Breast epithelium (tissue), 3 donors: Measurements from ENCODE around the gene HSDL1.

Experiments
- CTCF ChIP-seq, 3 donors: fragments of 450-650 bp; IDR thresholded peaks; one replicate each; pipeline ENCODE4 v1.5.1; 2016 to 2017; ENCODE audit warnings: antibody characterized with exemption in 3 of 3, mild to moderate bottlenecking in 3 of 3, moderate library complexity in 3 of 3
- POLR2A ChIP-seq: fragments of 450-650 bp; IDR thresholded peaks from one replicate; pipeline ENCODE4 v1.6.1; 2016; ENCODE audit warnings: antibody characterized with exemption, mild to moderate bottlenecking, moderate library complexity
- POLR2AphosphoS5 ChIP-seq, 3 donors: sonication (generic); formaldehyde crosslinking; IDR thresholded peaks; one replicate each; pipeline ENCODE4 v1.6.1; 2017; ENCODE audit warnings: antibody characterized with exemption in 3 of 3

DNA sequence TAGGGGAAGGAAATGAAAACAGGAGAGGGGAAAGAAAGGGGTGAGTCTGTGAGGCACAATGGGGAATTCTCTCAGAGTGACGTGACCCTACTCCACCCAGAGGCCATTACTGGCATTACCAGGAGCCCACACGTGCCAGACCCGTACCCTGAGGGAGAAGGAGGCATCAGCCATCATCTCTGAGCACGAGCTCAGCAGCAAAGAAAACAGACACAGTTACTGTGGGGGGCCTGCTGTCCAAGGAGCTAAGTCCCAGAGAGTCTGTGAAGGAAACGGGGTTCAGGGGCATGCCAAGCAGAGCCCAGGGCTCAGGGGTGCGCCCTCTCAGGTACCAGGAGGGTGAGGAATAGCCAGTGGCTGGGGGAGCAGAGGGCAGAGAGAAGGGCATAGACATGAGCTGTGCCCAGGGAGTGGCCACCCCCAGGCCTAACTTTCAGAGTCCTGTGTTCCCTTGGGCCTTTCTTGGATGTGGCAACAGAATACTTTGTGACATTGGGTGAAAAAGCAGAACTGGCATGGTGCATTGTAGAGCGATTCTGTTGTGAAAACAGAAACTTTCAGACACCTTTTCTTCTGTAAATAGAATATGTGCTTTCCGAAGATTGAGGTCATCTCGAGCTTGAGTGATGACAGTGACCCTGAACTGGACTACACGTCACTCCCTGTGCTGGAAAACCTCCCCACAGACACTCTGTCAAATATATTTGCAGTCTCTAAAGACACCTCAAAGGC lies 30.5 kb upstream of the HSDL1 start:
- TF ChIP-seq POLR2AphosphoS5 (IDR thresholded peaks at IDR 0.05) (no peak), CTCF (IDR thresholded peaks at IDR 0.05) (peak in 2 of 3 donors; percentile 76 to 87), POLR2A (no peak)
